22Rv1 (cell line): Measurements from ENCODE around the gene TACC2.
A peak's percentile ranks its signal among the peaks of the same experiment; 100 is the strongest.

Experiments
- H3K27ac ChIP-seq: fragments of 450-650 bp; 2 replicates; pipeline ENCODE4 v1.5.1; 2017
- ZFX ChIP-seq: fragments of 450-650 bp; IDR thresholded peaks from 2 replicates; pipeline ENCODE4 v1.6.1; 2017; ENCODE audit warnings: antibody characterized with exemption, borderline replicate concordance
- TF ChIP-seq, protein P1 (sequence below): fragments of 450-650 bp; IDR thresholded peaks from 2 replicates; pipeline ENCODE4 v1.5.1; 2017; ENCODE audit warnings: mild to moderate bottlenecking

The TACC2 gene

DNA sequence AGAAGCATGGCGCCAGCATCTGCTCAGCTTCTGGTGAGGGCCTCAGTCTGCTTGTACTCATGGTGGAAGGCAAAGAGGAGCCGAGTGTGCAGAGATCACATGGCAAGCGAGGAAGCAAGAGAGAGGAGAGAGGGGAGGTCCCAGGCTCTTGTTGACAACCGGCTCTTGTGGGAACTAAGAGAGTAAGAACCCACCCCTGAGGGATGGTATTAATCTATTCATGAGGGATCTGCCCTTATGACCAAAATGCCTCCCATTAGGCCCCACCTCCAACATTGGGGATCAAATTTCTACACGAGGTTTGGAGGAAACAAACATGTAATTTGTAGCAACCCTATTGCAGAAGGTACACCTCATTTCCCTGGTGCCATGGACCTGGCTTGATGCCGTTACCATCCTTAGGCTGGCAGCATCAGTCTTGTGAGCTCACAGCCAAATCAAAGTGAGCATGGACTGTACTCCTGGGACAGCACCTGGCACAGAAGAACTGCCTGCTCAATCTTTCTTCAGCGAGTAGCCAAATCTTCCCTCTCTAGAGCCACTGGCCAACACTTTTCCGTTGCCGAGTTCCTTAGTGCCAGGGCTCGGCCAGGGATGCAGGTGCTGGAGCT is 288.7 kb downstream of the TACC2 start:
- TF ChIP-seq ZFX, result no peak
- TF ChIP-seq, protein P1, sequence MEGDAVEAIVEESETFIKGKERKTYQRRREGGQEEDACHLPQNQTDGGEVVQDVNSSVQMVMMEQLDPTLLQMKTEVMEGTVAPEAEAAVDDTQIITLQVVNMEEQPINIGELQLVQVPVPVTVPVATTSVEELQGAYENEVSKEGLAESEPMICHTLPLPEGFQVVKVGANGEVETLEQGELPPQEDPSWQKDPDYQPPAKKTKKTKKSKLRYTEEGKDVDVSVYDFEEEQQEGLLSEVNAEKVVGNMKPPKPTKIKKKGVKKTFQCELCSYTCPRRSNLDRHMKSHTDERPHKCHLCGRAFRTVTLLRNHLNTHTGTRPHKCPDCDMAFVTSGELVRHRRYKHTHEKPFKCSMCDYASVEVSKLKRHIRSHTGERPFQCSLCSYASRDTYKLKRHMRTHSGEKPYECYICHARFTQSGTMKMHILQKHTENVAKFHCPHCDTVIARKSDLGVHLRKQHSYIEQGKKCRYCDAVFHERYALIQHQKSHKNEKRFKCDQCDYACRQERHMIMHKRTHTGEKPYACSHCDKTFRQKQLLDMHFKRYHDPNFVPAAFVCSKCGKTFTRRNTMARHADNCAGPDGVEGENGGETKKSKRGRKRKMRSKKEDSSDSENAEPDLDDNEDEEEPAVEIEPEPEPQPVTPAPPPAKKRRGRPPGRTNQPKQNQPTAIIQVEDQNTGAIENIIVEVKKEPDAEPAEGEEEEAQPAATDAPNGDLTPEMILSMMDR, result no peak
- no peak overlapping the region for H3K27ac ChIP-seq

DNA sequence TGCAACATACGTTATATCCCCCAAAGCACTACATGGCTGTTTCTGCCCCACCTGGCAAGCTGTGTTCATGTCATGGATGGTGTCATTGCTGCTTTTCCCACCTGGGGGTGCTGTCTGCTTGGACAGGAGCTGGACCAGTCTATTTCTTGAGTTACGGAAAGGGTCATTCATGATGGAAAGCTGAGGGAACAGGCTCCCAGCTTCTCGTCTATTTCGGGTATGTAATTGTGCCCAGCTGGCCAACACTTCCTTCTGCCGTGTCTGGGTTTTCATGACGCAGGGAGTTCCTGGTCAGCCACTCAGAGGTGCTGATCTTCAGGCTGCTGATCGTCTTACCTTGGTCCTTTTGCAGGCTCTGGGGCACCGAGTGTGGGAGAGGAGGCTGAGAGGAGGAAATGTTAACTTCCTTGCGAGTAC is 290.8 kb downstream of the TACC2 start:
- TF ChIP-seq, protein P1, result peak; percentile 81
- no peak for TF ChIP-seq ZFX
- H3K27ac ChIP-seq, result no peak overlapping the region

DNA sequence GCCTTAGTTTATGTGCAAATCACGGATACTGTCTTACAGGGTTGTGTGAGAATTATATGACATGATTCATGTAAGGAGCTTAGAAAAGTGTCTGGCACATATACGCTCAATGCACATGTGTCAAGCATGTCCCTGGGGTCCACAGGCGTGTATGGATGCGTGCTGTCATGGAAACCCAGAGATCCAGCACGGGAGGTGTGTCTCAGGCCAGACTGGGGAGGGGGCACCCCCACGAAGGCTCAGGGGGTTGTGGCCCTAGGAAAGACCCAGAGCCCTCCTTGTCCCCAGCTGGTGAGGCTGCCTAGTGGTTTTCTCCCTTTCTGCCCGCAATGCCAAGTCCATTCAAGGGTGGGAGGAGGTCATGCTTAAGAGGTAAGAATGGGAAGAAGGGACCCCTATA is 291.2 kb downstream of the TACC2 start:
- TF ChIP-seq, protein P1, result no peak
- no peak overlapping the region for H3K27ac ChIP-seq

DNA sequence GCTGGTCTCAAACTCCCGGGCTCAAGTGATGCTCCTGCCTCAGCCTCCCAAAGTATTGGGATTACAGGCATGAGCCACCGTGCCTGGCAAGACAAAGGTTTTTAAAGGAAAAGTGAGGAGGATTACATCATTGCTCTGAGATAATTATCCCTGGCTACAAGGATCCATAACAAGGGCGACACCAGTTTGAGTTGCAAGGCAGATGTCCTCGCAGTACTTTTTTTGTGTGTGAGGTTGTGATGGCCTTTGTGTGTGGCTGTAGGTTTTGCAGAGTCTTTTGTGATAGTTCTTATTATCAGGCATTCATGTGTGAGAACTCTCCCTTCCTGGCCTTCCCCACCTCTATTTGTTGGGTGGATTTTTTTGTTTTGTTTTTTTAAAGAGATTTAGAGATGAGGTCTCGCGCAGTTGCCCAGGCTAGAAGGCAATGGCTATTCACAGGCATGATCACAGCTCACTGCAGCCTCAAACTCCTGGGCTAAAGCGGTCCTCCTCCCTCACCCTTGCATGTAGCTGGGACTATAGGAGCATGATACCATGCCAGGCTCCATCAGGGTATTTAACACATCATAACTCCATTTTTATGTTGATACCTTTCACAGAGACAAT is 292.2 kb downstream of the TACC2 start:
- no peak overlapping the region for H3K27ac ChIP-seq
- TF ChIP-seq ZFX, result no peak
- TF ChIP-seq, protein P1, result no peak

DNA sequence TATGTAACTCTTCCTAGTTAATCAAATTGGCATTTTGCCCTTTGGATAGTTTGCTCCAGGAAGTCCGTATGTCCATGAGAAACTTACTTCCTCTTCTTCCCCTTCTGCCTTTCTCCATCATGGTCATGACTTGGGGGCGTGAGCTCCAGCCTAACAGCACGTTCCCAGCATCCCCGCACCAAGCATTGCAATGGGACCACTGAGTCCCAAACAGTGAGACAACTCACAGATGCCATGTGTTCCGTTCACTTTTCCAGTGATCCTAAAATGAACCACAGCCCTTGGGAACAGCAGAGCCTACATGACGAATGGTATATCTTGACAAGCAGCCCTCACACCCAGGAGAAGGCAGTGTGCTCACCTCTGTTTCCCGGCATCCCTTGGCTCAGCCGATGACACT is 292.8 kb downstream of the TACC2 start:
- H3K27ac ChIP-seq, result no peak overlapping the region
- TF ChIP-seq, protein P1, result no peak

DNA sequence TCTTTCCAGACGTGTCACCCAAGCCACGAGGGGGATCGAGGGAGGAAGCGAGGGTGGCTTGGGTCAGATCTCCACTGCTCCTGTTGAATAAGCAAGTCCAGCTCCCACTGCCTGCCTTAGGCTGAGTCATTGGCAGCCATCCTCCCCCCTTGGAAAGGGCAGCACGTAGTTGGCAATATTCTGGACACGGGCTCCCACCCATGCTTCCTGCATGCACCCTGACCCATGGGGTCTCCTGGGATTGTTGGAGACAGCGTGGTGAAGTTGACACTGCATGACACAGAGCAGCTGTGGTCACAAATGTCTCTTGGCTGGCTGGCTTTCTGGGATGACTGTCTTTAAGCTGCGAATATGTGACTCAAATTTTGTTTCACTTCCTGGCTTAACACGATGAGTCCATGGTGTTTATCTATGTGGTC is 293.3 kb downstream of the TACC2 start:
- H3K27ac ChIP-seq, result no peak overlapping the region
- TF ChIP-seq ZFX, result no peak
- TF ChIP-seq, protein P1, result no peak

DNA sequence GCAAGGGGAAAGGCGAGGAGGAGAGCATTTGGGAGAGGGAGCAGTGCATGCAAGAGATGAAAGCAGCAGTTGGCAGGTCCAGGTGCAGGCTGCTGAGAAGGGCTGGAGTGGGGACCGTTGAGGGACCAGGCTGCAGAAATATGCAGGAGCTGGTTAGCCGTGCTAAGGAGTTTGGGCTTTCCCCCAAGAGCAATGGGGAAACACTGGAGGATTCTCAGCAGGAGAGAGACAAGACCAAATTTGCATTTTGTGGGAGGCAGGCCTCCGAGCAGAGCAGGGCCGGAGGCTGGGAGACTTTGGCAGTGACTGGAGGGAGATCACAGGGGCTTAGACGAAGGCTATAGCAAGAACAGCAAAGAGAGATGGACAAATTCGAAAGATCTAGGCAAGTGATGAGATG is 293.9 kb downstream of the TACC2 start:
- H3K27ac ChIP-seq, result no peak overlapping the region

More for the DNA sequence above, 293.9 kb downstream of the TACC2 start:
- TF ChIP-seq, protein P1, result no peak
- no peak for TF ChIP-seq ZFX
